Thymus (tissue), 14 donors: Measurements from ENCODE around the gene MEIOB. TPM values are rescaled to one million over a fixed set of nuclear protein-coding genes. Genes with fewer than 3 reads are reported as not detected.
"Not testable (repeated sequence)": the region's sequence is repeated elsewhere in the genome, so short reads cannot be mapped to it uniquely, and the experiment has no call there.

ENCODE experiments used
- DNase-seq, 9 donors: peaks; one replicate each; pipeline ENCODE4 v3.0.0-alpha.2; 2013; ENCODE audit warnings: low spot score in 9 of 9, low read depth in 6 of 9, missing footprints in 1 of 9
- H3K27ac ChIP-seq, 2 donors: one replicate each; pipeline ENCODE4 v1.5.1; 2013; ENCODE audit warnings: control low read depth in 1 of 2, low read depth in 1 of 2, low read length in 1 of 2, mild to moderate bottlenecking in 1 of 2, moderate library complexity in 1 of 2
- H3K27me3 ChIP-seq, 2 donors: one replicate each; pipeline ENCODE4 v1.5.1; 2013; ENCODE audit warnings: low read length in 1 of 2; ENCODE audit not compliant: control insufficient read depth in 2 of 2, insufficient read depth in 1 of 2
- H3K36me3 ChIP-seq, 2 donors: one replicate each; pipeline ENCODE4 v1.5.1; 2013; ENCODE audit warnings: low read length in 1 of 2, mild to moderate bottlenecking in 1 of 2, moderate library complexity in 1 of 2; ENCODE audit not compliant: control insufficient read depth in 2 of 2, insufficient read depth in 2 of 2
- H3K4me1 ChIP-seq, 2 donors: one replicate each; pipeline ENCODE4 v1.5.1; 2013; ENCODE audit warnings: low read length in 2 of 2; ENCODE audit not compliant: control insufficient read depth in 2 of 2, insufficient read depth in 2 of 2
- H3K4me3 ChIP-seq, 2 donors: one replicate each; pipeline ENCODE4 v1.5.1; 2013; ENCODE audit warnings: low read length in 2 of 2, control low read depth in 1 of 2, mild to moderate bottlenecking in 1 of 2
- H3K9me3 ChIP-seq, 2 donors: one replicate each; pipeline ENCODE4 v1.5.1; 2013; ENCODE audit warnings: low read length in 1 of 2, mild to moderate bottlenecking in 1 of 2; ENCODE audit not compliant: control insufficient read depth in 2 of 2, insufficient read depth in 1 of 2
- WGBS: extraction: QIAGEN DNeasy Blood & Tissue Kit; methylation state at CpG from one replicate; pipeline ENCODE4 v1.1.7; 2013; 5-methylcytosine and 5-hydroxymethylcytosine counted together
- long read RNA-seq, 10 donors: transcript quantifications; one replicate each; lab custom pipeline, GENCODE V29; 2026
- polyA plus RNA-seq: library from polyadenylated mRNA; stranded (reverse); fragments of 200-250 nt; gene quantifications from one replicate; pipeline ENCODE4 v1.2.3, GENCODE V29; 2013
- total RNA-seq: library from RNA; stranded (reverse); fragments of 120-200 nt; gene quantifications from one replicate; pipeline ENCODE4 v1.2.4, GENCODE V29; 2013
- donor health status: healthy.

Gene MEIOB
- 1.1 TPM for total RNA-seq
- 1.3 TPM for polyA plus RNA-seq
- long read RNA-seq, donor 1: 0 reads
- long read RNA-seq, donor 2: 0 reads
- long read RNA-seq, donor 3: 0 reads
- long read RNA-seq, donor 4: 0 reads
- long read RNA-seq, donor 5: 0 reads
- long read RNA-seq, donor 6: 0 reads
- long read RNA-seq, donor 7: 0 reads
- long read RNA-seq, donor 8: 0 reads
- long read RNA-seq, donor 9, partial matches to known transcripts: 53 of 153 reads
- long read RNA-seq, donor 9, other reads (novel, unspliced or antisense): 100 of 153 reads
- long read RNA-seq, donor 10: 0 reads

- H3K27ac ChIP-seq: no peak within 1 kb of the TSS
- peaks cover 16 to 65% of the 10 kb centered on the region in 2 donors for H3K27me3 ChIP-seq
- H3K4me1 ChIP-seq: no peaks in the 10 kb centered on the region
- peaks cover 6 to 13% of the 10 kb centered on the region in 2 donors for H3K9me3 ChIP-seq
- WGBS: 13% methylated on average over 68 of the region's 68 CpGs
- H3K4me3 ChIP-seq: no peak within 1 kb of the TSS
- no peaks in the 10 kb centered on the region for H3K36me3 ChIP-seq
- no peak for DNase-seq
These were observed at the start of gene MEIOB for GRCh38 chr16:1871974-1872635. MEIOB (minus strand) TSS chr16:1872164; CDS start chr16:1868175, 3,989 bp downstream.

GRCh38 chr16:1920727-1921171 is 48.8 kb upstream of the MEIOB start:
- H3K4me1 ChIP-seq: peaks cover 0 to 5% of the 10 kb centered on the region in 2 donors
- DNase-seq: no peak
- H3K27me3 ChIP-seq: peaks cover 73 to 95% of the 10 kb centered on the region in 2 donors
- WGBS: 13% methylated on average over 15 of the region's 15 CpGs
- H3K36me3 ChIP-seq: no peaks in the 10 kb centered on the region
- H3K9me3 ChIP-seq: peaks cover 0 to 8% of the 10 kb centered on the region in 2 donors
- H3K4me3 ChIP-seq: no peak overlapping the region
- no peak overlapping the region for H3K27ac ChIP-seq

- 76% methylated on average over 21 of the region's 21 CpGs for WGBS
- H3K36me3 ChIP-seq, H3K9me3 ChIP-seq, H3K4me1 ChIP-seq, DNase-seq, H3K4me3 ChIP-seq, H3K27ac ChIP-seq: not testable (repeated sequence)
- peaks cover 77 to 95% of the 10 kb centered on the region in 2 donors for H3K27me3 ChIP-seq
These were observed 48.2 kb upstream of the MEIOB start for GRCh38 chr16:1920122-1920521.

- H3K27me3 ChIP-seq: peaks cover 77 to 96% of the 10 kb centered on the region in 2 donors
- peaks cover 0 to 7% of the 10 kb centered on the region in 2 donors for H3K4me1 ChIP-seq
- H3K27ac ChIP-seq: no peak overlapping the region
- no peak for DNase-seq
- 46% methylated on average over 30 of the region's 30 CpGs for WGBS
- no peak overlapping the region for H3K4me3 ChIP-seq
- H3K36me3 ChIP-seq: no peaks in the 10 kb centered on the region
- H3K9me3 ChIP-seq: peaks cover 0 to 8% of the 10 kb centered on the region in 2 donors
These were observed 47.5 kb upstream of the MEIOB start for GRCh38 chr16:1919327-1919998.

- H3K27ac ChIP-seq: no peak within 1 kb of the TSS
- 7% methylated on average over 71 of the region's 71 CpGs for WGBS
- DNase-seq: no peak
- H3K4me3 ChIP-seq: no peak within 1 kb of the TSS
- H3K27me3 ChIP-seq: peaks cover 74 to 96% of the 10 kb centered on the region in 2 donors
- H3K36me3 ChIP-seq: no peaks in the 10 kb centered on the region
- peaks cover 0 to 7% of the 10 kb centered on the region in 2 donors for H3K9me3 ChIP-seq
- H3K4me1 ChIP-seq: peaks cover 0 to 5% of the 10 kb centered on the region in 2 donors
These were observed 46.7 kb upstream of the MEIOB start, which contains the start of gene HS3ST6 for GRCh38 chr16:1918351-1919326. HS3ST6 (minus strand) TSS chr16:1918415; CDS start chr16:1918323, 92 bp downstream.

- Histone ChIP-seq H3K9me3 (peaks cover 0 to 3% of the 10 kb centered on the region in 2 donors), H3K4me1 (peaks cover 0 to 2% of the 10 kb centered on the region in 2 donors), H3K27ac (no peak overlapping the region), H3K4me3 (no peak overlapping the region), H3K36me3 (no peaks in the 10 kb centered on the region), H3K27me3 (peaks cover 68 to 95% of the 10 kb centered on the region in 2 donors)
- 4% methylated on average over 81 of the region's 81 CpGs for WGBS
- no peak for DNase-seq
These were observed 45.8 kb upstream of the MEIOB start for GRCh38 chr16:1917665-1918350.

GRCh38 chr16:1917056-1917664 is 45.2 kb upstream of the MEIOB start:
- Histone ChIP-seq H3K9me3 (peaks cover 0 to 3% of the 10 kb centered on the region in 2 donors), H3K36me3 (no peaks in the 10 kb centered on the region), H3K4me1 (peaks cover 0 to 2% of the 10 kb centered on the region in 2 donors), H3K27me3 (peaks cover 61 to 92% of the 10 kb centered on the region in 2 donors), H3K4me3 (no peak overlapping the region), H3K27ac (no peak overlapping the region)
- no peak for DNase-seq
- WGBS: 10% methylated on average over 22 of the region's 22 CpGs

GRCh38 chr16:1916640-1916990 is 44.7 kb upstream of the MEIOB start:
- DNase-seq: no peak
- no peak overlapping the region for H3K27ac ChIP-seq
- peaks cover 0 to 3% of the 10 kb centered on the region in 2 donors for H3K9me3 ChIP-seq
- 19% methylated on average over 5 of the region's 5 CpGs for WGBS
- no peaks in the 10 kb centered on the region for H3K36me3 ChIP-seq
- no peak overlapping the region for H3K4me3 ChIP-seq
- peaks cover 60 to 91% of the 10 kb centered on the region in 2 donors for H3K27me3 ChIP-seq
- H3K4me1 ChIP-seq: peaks cover 0 to 2% of the 10 kb centered on the region in 2 donors
